NCI-H69 (cell line): ENCODE results near the gene TCEA3.
A peak's percentile ranks its signal among the peaks of the same experiment; 100 is the strongest.

ENCODE experiments used
- DNase-seq: peaks from one replicate; lab custom pipeline; 2025; lab: John Stamatoyannopoulos, UW

The TCEA3 gene

GRCh38 chr1:23421343-23421742 lies 3.2 kb downstream of the TCEA3 start:
- DNase-seq: no peak

GRCh38 chr1:23420778-23421177 lies 3.8 kb downstream of the TCEA3 start:
- no peak for DNase-seq

GRCh38 chr1:23419180-23419579 lies 5.4 kb downstream of the TCEA3 start:
- no peak for DNase-seq

- peak; percentile 92 for DNase-seq
These were observed 7.0 kb downstream of the TCEA3 start for GRCh38 chr1:23417570-23417969.

GRCh38 chr1:23416964-23417363 lies 7.6 kb downstream of the TCEA3 start:
- DNase-seq: no peak

- DNase-seq: no peak
These were observed 15.7 kb downstream of the TCEA3 start for GRCh38 chr1:23408797-23409290.

- no peak for DNase-seq
These were observed 17.4 kb downstream of the TCEA3 start for GRCh38 chr1:23407016-23407630.

- no peak for DNase-seq
These were observed 18.6 kb downstream of the TCEA3 start for GRCh38 chr1:23405946-23406345.

- DNase-seq: peak; percentile 96
These were observed 20.6 kb downstream of the TCEA3 start for GRCh38 chr1:23403735-23404486.

- DNase-seq: no peak
These were observed 21.2 kb downstream of the TCEA3 start for GRCh38 chr1:23403355-23403734.

- DNase-seq: peak; percentile 8
These were observed 21.6 kb downstream of the TCEA3 start for GRCh38 chr1:23403038-23403336.

- DNase-seq: no peak
These were observed 22.1 kb downstream of the TCEA3 start for GRCh38 chr1:23402286-23403037.

- no peak for DNase-seq
These were observed 23.2 kb downstream of the TCEA3 start for GRCh38 chr1:23401313-23401712.

- peak; percentile 63 for DNase-seq
These were observed 24.0 kb downstream of the TCEA3 start for GRCh38 chr1:23400324-23401114.

GRCh38 chr1:23399229-23399628 lies 25.3 kb downstream of the TCEA3 start:
- DNase-seq: no peak

- no peak for DNase-seq
These were observed 26.6 kb downstream of the TCEA3 start for GRCh38 chr1:23397908-23398307.

- no peak for DNase-seq
These were observed 28.2 kb downstream of the TCEA3 start for GRCh38 chr1:23396380-23396779.

GRCh38 chr1:23395849-23396248 lies 28.7 kb downstream of the TCEA3 start:
- DNase-seq: no peak

GRCh38 chr1:23395154-23395724 lies 29.3 kb downstream of the TCEA3 start:
- no peak for DNase-seq

GRCh38 chr1:23394684-23395083 lies 29.9 kb downstream of the TCEA3 start:
- DNase-seq: no peak

- DNase-seq: no peak
These were observed 30.4 kb downstream of the TCEA3 start for GRCh38 chr1:23394181-23394580.

GRCh38 chr1:23393706-23394105 lies 30.8 kb downstream of the TCEA3 start:
- DNase-seq: no peak
